ENCODE results near the gene SCAF4. TPM values are rescaled to one million over a fixed set of nuclear protein-coding genes. Genes with fewer than 3 reads are reported as not detected.
A peak's percentile ranks its signal among the peaks of the same experiment; 100 is the strongest.

The SCAF4 gene
- total and polyA plus RNA-seq, 10 of the 15 experiments (the other 5 are each of a cell fraction or from before 2014, with no cell fraction given) = 4.3 to 49.3 (median 16.0) TPM

- H3K79me2 ChIP-seq (ENCODE audit: control insufficient read depth, insufficient read depth, low read length) = peaks cover 21% of the 10 kb centered on the region
- POLR2A ChIA-PET = interaction anchor here (0.6 kb wide), 1 partner anchor 40 kb away, joined by 6 read pairs; no protein-coding TSS in a partner anchor
- in situ Hi-C loops (cut with MboI) (no loop called here), intact Hi-C loops (cut with micrococcal nuclease; ENCODE audit: unreplicated experiment) (no loop called here)
- peak; percentile 49 for FAIRE-seq
- no peak for ATAC-seq
- TF ChIP-seq MAX (IDR thresholded peaks at IDR 0.05; ENCODE audit: low read depth, low read length) (no peak), SPI1 (IDR thresholded peaks at IDR 0.05; ENCODE audit: borderline replicate concordance, insufficient read depth, low read depth, low read length) (peak; percentile 84), BCLAF1 (IDR thresholded peaks at IDR 0.05) (no peak)
- H3K36me3 ChIP-seq (ENCODE audit: control insufficient read depth in 2 of 2, insufficient read depth in 2 of 2, low read length in 1 of 2) = no peaks in the 10 kb centered on the region
- H2AFZ ChIP-seq (ENCODE audit: control insufficient read depth, low read depth, low read length) = no peak overlapping the region
- H3K9ac ChIP-seq (ENCODE audit: control insufficient read depth, insufficient read depth, low read length) = no peak overlapping the region
- no peak overlapping the region for H3K4me3 ChIP-seq
- no peaks in the 10 kb centered on the region for H4K20me1 ChIP-seq (ENCODE audit: control insufficient read depth, insufficient read depth)
- H3K27ac ChIP-seq (ENCODE audit: control insufficient read depth, insufficient read depth) = no peak overlapping the region
- RAD21 ChIA-PET (ENCODE audit: unreplicated experiment) = interaction anchor here (0.7 to 1.0 kb wide), 2 partner anchors 37 to 533 kb away, joined by 3 read pairs; no protein-coding TSS in a partner anchor
- H3K4me2 ChIP-seq (ENCODE audit: control insufficient read depth, insufficient read depth) = no peak overlapping the region
- 73% methylated on average over 4 of the region's 4 CpGs for WGBS (ENCODE audit: insufficient coverage, insufficient replicate concordance, low lambda C conversion rate, missing lambda C conversion rate)
- H3K27me3 ChIP-seq (replicated peaks in 1 of 2; ENCODE audit: control insufficient read depth in 2 of 2, insufficient read depth in 2 of 2, low read length in 1 of 2) = no peaks in the 10 kb centered on the region
- peaks cover 19% of the 10 kb centered on the region for H3K4me1 ChIP-seq (ENCODE audit: control insufficient read depth, insufficient read depth, low read length)
- H3K9me3 ChIP-seq (replicated peaks; ENCODE audit: control insufficient read depth, insufficient read depth, low read length) = no peaks in the 10 kb centered on the region
- CTCF ChIA-PET = interaction anchor here (0.9 to 1.0 kb wide), 2 partner anchors 112 to 656 kb away, joined by 3 to 4 read pairs; no protein-coding TSS in a partner anchor
- no TSS peak for BruUV-seq (replicated peaks)
- no peak for DNase-seq (ENCODE audit: low read depth, low spot score)
- SMC1A ChIA-PET (ENCODE audit: uncharacterized antibody, unreplicated experiment) = no interaction called here
Observed at GRCh38 chr21:31735511-31735992, 3.6 kb upstream of the SCAF4 start.
